ENCODE measurements around the gene SLC6A14.

The SLC6A14 gene

GRCh38 chrX:116436358-116436816 lies at the start of gene SLC6A14:
Gene SLC6A14 (plus strand): TSS chrX:116436606. CDS start chrX:116436710, 104 bp downstream.
- DNase-seq (ENCODE audit: low read depth, low spot score) = no peak

- no peak for DNase-seq (ENCODE audit: low read depth, low spot score)
Measured at GRCh38 chrX:116395752-116396151, 40.7 kb upstream of the SLC6A14 start.

GRCh38 chrX:116399681-116400080 lies 36.7 kb upstream of the SLC6A14 start:
- no peak for DNase-seq (ENCODE audit: low read depth, low spot score)

- no peak for DNase-seq (ENCODE audit: low read depth, low spot score)
Measured at GRCh38 chrX:116409219-116409618, 27.2 kb upstream of the SLC6A14 start.

GRCh38 chrX:116413273-116413672 lies 23.1 kb upstream of the SLC6A14 start:
- DNase-seq (ENCODE audit: low read depth, low spot score) = no peak

- no peak for DNase-seq (ENCODE audit: low read depth, low spot score)
Measured at GRCh38 chrX:116417214-116417613, 19.2 kb upstream of the SLC6A14 start.

GRCh38 chrX:116417968-116418367 lies 18.4 kb upstream of the SLC6A14 start:
- no peak for DNase-seq (ENCODE audit: low read depth, low spot score)

GRCh38 chrX:116427978-116428377 lies 8.4 kb upstream of the SLC6A14 start:
- no peak for DNase-seq (ENCODE audit: low read depth, low spot score)

- DNase-seq (ENCODE audit: low read depth, low spot score) = no peak
Measured at GRCh38 chrX:116435597-116435996, 809 bp upstream of the SLC6A14 start.

- no peak for DNase-seq (ENCODE audit: low read depth, low spot score)
Measured at GRCh38 chrX:116449156-116449555, 12.8 kb downstream of the SLC6A14 start.

- DNase-seq (ENCODE audit: low read depth, low spot score) = no peak
Measured at GRCh38 chrX:116462822-116463221, 26.4 kb downstream of the SLC6A14 start, which contains the start of gene CT83. Gene CT83 (minus strand): TSS chrX:116462976. CDS start chrX:116462856, 120 bp downstream.

- no peak for DNase-seq (ENCODE audit: low read depth, low spot score)
Measured at GRCh38 chrX:116480059-116480458, 43.7 kb downstream of the SLC6A14 start.

- DNase-seq (ENCODE audit: low read depth, low spot score) = no peak
Measured at GRCh38 chrX:116490104-116490503, 53.7 kb downstream of the SLC6A14 start.

GRCh38 chrX:116493271-116493670 lies 56.9 kb downstream of the SLC6A14 start:
- DNase-seq (ENCODE audit: low read depth, low spot score) = no peak

- no peak for DNase-seq (ENCODE audit: low read depth, low spot score)
Measured at GRCh38 chrX:116499780-116500179, 63.4 kb downstream of the SLC6A14 start.
